GM21381 (cell line): ENCODE measurements around the gene SRA1.
A peak's percentile ranks its signal among the peaks of the same experiment; 100 is the strongest.
"Not testable (repeated sequence)": the region's sequence is repeated elsewhere in the genome, so short reads cannot be mapped to it uniquely, and the experiment has no call there.

ENCODE experiments used
- ATAC-seq: cut with Tn5 transposase; IDR thresholded peaks from one replicate; pipeline ENCODE4 v1.9.1; 2021; ENCODE audit warnings: mild to moderate bottlenecking, moderate library complexity; ENCODE audit not compliant: unreplicated experiment

The SRA1 gene

GRCh38 chr5:140557136-140557805 is at the start of gene SRA1:
Gene SRA1, minus strand, starts transcription at chr5:140557473. Its CDS starts 21 bp downstream, at chr5:140557452.
- peak; percentile 97 for ATAC-seq

DNA sequence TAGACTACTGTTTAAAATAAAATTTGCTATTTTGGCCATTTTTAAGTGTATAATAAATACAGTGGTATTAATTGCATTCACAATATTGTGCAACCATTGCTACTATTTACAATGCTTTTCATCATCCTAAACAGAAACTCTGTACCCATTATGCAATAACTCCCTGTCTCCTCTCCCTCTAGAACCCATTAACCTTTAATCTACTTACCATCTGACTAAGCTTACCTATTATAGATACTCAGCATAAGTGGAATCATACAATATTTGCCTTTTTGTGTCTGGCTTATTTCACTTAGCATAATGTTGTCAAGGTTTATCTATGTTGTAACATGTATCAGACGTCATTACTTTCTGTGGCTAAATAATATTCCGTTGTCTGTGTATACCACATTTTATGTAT is 49.8 kb upstream of the SRA1 start:
- no peak for ATAC-seq

- no peak for ATAC-seq
These were observed 48.6 kb upstream of the SRA1 start for GRCh38 chr5:140605879-140606278.

GRCh38 chr5:140603734-140604133 is 46.5 kb upstream of the SRA1 start:
- ATAC-seq: no peak

DNA sequence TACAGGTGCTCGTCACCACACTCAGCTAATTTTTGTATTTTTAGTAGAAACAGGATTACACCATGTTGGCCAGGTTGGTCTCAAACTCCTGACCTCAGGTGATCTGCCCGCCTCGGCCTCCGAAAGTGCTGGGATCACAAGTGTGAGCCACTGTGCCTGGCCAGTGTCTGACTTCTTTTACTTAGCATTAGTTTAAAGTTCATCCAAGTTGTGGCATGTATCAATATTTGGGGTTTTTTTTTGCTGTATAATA is 46.1 kb upstream of the SRA1 start:
- not testable (repeated sequence) for ATAC-seq

DNA sequence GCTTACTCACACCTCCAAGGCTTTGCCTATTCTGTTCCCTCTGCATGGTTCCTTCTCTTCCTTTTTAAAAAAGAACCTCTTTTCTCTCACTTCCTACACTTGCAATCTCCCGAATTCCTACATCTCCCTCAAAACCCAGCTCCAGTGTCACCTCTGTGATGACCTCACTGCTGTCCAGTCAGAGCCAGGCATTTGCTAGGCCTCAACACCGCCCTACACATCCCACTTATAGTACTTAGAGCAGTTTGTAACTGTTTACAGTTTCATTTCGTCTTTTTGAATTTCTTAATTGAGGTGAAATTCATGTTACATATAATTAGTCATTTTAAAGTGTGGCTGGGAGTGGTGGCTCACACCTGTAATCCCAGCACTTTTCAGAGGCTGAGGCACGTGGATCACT is 44.9 kb upstream of the SRA1 start:
- no peak for ATAC-seq

DNA sequence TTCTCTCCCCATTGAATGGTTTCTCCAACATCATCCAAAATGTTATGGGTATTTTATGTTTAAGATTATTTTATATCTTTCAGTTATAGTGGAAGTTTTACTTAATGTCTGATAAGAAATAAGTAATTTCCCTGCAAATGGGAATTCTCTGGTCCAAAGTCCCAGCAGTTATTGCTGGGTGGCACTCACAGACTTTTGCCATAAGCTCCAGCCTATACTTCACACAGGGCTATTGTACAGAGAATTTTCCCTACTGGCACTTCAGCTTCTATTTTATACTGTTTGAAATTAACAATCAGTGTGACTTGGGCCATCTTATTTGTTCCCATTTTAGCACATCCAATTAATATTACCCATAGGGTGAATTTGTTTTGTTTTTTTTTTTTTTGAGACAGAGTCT is 42.8 kb upstream of the SRA1 start:
- no peak for ATAC-seq

GRCh38 chr5:140598836-140599235 is 41.6 kb upstream of the SRA1 start:
- ATAC-seq: no peak

DNA sequence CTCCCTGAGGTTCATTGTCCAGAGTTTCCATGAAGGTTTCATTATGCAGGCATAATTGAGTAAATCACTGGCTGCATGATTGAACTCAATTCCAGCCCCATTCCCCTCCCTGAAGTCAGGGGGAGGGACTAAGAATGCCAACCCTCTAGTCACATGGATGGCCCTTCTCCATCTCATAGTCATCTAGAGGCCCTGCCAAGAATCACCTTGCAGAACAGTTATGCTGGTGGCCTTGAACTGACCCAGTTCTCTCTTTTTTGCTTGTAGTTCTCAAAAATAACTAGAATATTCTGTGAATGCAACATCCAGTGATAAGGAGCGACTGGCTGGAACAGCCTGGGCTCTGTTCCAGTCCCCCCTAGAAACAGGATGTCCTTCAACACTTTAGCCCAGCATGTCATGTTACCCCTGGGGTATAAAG is 39.1 kb upstream of the SRA1 start:
- no peak for ATAC-seq

DNA sequence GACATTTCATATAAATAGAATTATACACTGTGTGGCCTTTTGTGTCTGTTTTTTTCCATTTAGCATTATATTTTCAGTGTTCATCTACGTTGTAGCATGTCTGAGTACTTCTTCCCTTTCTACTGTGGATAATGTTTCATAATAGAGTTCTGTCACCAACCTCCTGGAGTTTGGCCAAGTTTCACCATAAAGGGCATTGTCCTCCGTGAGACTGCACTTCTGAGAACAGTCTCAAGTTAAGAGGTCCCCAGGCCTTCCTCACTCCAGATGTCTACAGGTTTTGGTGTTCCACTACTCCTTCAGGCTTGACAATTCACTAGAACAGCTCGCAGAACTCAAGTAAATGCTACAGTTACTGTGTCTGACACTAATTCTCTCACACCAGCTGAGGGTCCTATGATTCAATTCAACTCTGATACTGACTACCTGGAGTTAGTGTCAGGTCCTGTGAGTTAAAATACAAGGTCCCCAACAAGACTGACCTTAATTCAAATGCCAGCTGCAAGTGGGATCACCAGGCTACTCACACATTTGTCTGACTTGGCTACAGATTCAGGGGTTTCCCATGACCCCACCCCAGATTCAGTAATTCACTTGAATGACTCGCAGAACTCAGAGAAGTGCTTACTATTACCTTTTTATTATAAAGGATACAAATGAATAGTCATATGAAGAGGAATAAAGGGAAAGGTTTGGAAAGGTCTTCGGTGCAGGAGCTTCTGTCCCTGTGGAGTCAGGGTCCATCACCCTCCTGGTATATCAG is 38.4 kb upstream of the SRA1 start:
- ATAC-seq: no peak

DNA sequence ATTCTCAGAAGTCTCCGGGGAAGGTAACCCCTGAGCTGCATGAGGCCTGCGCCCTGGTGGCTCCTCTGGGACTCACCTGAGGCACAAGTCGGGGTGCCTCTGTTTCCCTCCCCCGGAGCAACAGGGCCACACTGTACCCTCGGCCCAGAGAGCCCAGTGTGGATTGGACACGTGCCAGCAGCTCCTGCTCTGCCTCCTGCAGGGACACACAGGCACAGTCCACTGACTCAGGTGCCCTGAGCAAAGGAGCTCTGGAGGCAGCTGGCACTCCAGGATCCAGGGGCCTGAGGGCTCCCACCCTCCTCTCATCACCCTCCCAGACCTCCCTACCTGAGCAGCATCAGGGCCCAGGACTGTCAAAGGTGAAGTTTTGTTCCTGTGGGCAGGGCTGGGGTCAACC is 36.9 kb upstream of the SRA1 start:
- no peak for ATAC-seq

DNA sequence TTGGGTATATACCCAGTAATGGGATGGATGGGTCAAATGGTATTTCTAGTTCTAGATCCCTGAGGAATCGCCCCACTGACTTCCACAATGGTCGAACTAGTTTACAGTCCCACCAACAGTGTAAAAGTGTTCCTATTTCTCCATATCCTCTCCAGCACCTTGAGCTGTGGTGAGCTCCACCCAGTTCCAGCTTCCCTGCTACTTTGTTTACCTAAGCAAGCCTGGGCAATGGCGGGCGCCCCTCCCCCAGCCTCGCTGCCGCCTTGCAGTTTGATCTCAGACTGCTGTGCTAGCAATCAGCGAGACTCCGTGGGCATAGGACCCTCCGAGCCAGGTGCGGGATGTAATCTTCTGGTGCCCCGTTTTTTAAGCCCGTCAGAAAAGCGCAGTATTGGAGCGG is 35.8 kb upstream of the SRA1 start:
- ATAC-seq: not testable (repeated sequence)

DNA sequence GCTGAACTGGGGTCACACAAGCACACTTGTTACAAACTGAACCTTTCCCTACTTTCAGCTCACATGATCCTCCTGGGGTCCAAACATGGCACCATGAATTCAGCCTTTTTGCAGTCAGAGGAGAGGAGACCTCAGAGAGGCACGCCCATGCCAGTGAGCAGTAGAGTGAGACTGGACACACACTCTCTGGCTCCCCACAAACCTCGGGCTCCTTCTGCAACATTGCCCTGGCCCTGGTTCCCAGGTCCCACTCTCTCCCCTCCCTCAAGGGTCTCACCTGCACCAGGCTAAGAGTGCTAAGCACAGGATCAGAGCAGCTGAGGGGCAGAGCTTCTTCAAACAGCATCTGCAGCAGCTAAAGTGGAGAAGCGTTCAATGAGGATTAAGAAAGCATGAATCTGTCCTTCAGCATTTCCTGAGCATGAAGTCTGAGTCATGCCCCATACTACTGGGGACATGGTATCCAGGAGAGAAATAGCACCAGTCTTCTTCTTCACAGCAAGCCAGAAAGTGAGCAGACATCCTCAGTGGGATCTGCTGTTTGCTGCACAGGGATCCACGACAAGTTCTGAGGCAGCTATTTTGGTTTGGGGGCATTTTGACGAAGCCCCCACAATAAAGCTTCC is 34.6 kb upstream of the SRA1 start:
- ATAC-seq: no peak

DNA sequence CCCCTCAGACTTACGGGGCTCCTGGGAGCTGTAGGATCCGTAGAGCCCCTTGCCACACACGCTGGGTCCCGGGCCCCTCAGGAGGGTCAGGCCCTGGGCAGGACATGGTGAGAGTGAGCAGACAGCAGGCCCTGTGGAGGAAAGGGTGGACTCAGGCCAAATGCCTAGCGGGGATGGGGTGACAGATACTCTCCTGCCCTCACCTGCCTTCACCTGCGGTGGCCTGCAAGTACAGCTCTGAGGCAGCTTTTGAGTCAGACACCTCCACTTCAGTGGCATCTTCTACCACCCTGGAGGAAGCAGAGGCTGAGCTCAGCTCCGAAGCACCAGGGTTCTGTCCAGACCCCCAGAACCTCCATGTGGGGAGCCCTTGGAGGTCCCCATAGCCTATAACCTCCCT is 33.6 kb upstream of the SRA1 start:
- no peak for ATAC-seq

DNA sequence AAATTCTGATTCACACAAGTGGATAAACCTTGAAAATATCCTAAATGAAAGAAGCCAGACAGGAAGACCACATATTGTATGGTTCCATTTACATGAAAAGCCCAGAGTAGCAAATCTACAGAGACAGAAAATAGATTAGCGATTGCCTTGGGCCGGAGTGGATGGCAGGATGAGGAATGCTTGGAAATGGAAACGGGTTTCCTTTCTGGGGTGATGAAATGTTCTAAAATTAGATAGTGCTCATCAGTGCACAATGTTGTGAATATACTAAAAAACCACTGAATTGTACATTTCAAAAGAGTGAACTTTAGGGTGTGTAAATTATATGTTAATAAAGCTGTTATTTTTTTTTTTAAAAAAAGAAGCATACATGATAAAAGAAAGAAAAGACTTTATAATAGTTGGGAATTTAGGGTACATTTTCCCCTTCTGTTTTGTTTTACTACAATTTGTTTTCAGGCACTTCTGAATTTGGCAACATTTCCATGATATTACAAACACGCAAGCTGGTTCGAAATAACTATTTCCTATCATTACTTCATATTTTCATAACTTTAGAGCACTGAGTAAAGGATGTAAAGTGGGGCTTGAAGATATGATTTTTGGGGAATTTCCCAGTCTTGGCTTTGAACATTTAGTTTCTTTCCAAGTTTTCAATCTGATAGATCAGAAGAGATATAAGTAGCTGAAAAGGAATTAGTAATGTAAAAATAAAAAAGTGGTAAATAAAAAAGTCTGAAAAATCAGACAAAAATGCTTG is 31.2 kb upstream of the SRA1 start:
- ATAC-seq: no peak

GRCh38 chr5:140587495-140587894 is 30.2 kb upstream of the SRA1 start:
- no peak for ATAC-seq

GRCh38 chr5:140579188-140579747 is 22.0 kb upstream of the SRA1 start:
- not testable (repeated sequence) for ATAC-seq

DNA sequence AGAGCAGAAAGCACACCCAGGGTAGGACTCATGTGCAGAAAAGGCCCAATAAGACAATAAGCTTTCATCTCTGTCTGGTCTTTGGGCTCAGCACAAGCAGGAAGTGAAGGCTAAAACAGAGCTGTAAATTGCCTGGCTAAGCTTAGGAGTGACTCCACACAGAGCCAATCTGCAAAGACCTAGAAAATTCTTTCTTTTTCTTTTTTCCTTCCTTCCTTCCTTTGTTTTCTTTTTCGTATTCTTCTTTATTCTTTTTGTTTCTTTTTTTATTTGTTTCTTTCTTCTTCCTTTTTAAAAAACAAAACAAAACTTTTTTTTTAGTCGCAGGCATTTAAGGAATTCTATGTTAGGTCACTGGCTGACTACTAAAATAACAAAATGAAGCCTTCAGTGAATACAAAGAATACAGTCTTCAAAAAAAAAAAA is 19.5 kb upstream of the SRA1 start:
- ATAC-seq: no peak

- ATAC-seq: no peak
These were observed 18.0 kb upstream of the SRA1 start for GRCh38 chr5:140575309-140575708.

DNA sequence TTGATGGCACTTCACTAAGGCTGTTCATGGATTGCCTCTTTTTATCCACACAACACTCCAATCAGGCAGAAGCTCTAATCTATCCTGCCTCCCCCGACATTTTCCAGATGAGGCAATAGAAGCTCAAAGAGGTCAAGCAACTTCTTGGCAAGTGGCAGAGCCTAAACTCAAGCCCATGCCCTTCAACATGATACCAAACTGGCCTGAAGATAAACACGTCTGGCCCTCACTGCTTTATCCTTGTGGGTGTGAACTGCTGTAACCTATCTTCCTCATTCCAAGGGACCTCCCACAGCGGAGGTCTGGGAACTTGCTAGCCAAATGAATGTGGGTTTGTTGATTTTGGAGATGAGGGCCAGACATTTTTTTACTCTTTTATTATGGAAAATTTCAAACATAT is 16.9 kb upstream of the SRA1 start:
- no peak for ATAC-seq

DNA sequence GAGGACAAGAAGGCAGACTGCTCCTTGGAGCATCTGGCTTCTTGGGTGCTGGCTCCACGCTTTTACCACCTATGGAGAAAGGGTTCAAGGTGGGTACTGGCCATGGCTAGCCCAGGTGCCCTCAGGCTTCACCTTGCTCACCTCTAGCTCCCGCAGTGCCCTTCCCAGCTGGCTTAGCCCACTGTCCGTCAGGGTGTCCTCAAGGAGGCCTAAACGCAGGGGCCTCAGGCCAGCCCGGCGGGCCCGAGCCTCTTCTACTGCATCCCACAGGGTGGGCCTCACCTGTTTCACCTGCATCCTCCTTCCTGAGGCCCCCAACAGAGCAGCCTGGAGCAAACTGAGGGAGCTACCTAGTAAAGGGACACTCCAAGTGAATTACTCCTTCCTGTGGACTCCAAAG is 16.4 kb upstream of the SRA1 start:
- ATAC-seq: no peak
